Neural crest cell (in vitro differentiated cells): ENCODE results near the gene WDSUB1. TPM values are rescaled to one million over a fixed set of nuclear protein-coding genes. Genes with fewer than 3 reads are reported as not detected.

ENCODE experiments used
- DNase-seq: peaks from one replicate; pipeline ENCODE4 v3.0.0; 2021; ENCODE audit warnings: low read depth, mixed read lengths, low spot score
- H3K27ac Mint-ChIP-seq: one replicate; pipeline ENCODE4 v1.8.0; 2021; ENCODE audit warnings: mild to moderate bottlenecking, mixed read lengths; ENCODE audit not compliant: unreplicated experiment
- H3K27me3 Mint-ChIP-seq: 2 replicates; pipeline ENCODE4 v1.8.0; 2021; ENCODE audit warnings: low read depth, mild to moderate bottlenecking, mixed read lengths
- H3K36me3 Mint-ChIP-seq: 2 replicates; pipeline ENCODE4 v1.8.0; 2021; ENCODE audit warnings: low read depth, mild to moderate bottlenecking, mixed read lengths
- H3K4me1 Mint-ChIP-seq: 2 replicates; pipeline ENCODE4 v1.8.0; 2021; ENCODE audit warnings: mixed read lengths
- H3K4me3 Mint-ChIP-seq: one replicate; pipeline ENCODE4 v1.8.0; 2021; ENCODE audit warnings: mild to moderate bottlenecking, mixed read lengths
- H3K9me3 Mint-ChIP-seq: 2 replicates; pipeline ENCODE4 v1.8.0; 2021; ENCODE audit warnings: mixed read lengths
- total RNA-seq: library from RNA; stranded (reverse); gene quantifications from 2 replicates; pipeline ENCODE4 v1.2.1, GENCODE V29; 2021
- TF ChIP-seq, protein P1 (sequence below): fragments of 200-600 bp; sonication (generic); conservative IDR thresholded peaks from 2 replicates; pipeline ENCODE4 v1.5.0; 2021; ENCODE audit warnings: antibody characterized with exemption, mild to moderate bottlenecking

Gene WDSUB1
- total RNA-seq, 1 donor from 2014 or later, result 4.9 TPM

DNA sequence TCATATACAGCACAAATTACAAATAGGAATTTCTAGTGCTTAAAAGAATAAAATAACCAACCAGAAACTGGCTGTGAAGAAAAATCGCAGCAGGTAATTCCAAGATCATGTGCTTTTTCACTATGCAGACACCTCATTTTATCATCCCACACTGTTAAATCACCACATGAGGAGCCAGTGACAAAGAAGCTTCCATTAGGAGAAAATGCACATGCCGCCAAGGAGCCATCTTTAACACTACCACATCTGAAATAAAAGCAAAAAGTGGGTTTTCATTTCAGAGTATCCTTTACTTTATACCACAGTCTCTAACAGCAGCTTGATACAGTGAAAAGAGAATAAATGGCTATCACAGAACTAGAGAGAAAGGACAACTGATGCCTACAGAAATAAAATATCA lies 6.8 kb downstream of the WDSUB1 start:
- no peaks in the 10 kb centered on the region for H3K9me3 Mint-ChIP-seq

DNA sequence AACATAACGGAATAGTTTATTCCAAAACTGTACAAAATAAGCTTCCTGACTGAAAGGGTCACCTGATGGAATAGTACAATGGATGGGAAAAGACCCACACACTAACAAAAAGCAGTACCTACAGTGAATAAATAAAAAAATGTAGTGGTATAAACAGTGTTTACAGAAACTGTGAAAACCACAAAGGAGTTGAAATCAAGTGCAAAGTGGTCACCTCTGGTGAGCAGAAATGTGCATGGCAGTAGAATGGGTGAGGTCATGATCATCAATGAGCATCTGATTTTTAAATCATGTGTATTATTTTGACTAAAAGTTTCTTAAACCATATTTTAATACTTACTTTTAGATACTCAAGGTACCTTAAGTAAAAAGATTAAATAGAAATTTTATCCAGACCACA lies 11.4 kb downstream of the WDSUB1 start:
- H3K27me3 Mint-ChIP-seq, result no peaks in the 10 kb centered on the region
- H3K4me3 Mint-ChIP-seq, result no peak overlapping the region
- peaks cover 6% of the 10 kb centered on the region for H3K4me1 Mint-ChIP-seq
- no peak for DNase-seq
- TF ChIP-seq, protein P1, sequence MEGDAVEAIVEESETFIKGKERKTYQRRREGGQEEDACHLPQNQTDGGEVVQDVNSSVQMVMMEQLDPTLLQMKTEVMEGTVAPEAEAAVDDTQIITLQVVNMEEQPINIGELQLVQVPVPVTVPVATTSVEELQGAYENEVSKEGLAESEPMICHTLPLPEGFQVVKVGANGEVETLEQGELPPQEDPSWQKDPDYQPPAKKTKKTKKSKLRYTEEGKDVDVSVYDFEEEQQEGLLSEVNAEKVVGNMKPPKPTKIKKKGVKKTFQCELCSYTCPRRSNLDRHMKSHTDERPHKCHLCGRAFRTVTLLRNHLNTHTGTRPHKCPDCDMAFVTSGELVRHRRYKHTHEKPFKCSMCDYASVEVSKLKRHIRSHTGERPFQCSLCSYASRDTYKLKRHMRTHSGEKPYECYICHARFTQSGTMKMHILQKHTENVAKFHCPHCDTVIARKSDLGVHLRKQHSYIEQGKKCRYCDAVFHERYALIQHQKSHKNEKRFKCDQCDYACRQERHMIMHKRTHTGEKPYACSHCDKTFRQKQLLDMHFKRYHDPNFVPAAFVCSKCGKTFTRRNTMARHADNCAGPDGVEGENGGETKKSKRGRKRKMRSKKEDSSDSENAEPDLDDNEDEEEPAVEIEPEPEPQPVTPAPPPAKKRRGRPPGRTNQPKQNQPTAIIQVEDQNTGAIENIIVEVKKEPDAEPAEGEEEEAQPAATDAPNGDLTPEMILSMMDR, result no peak
- H3K27ac Mint-ChIP-seq, result no peak overlapping the region
- peaks cover 8% of the 10 kb centered on the region for H3K36me3 Mint-ChIP-seq
- no peaks in the 10 kb centered on the region for H3K9me3 Mint-ChIP-seq

More for the DNA sequence above, 6.8 kb downstream of the WDSUB1 start:
- no peak for DNase-seq
- Mint-ChIP-seq H3K4me3 (no peak overlapping the region), H3K4me1 (no peaks in the 10 kb centered on the region), H3K27ac (no peak overlapping the region), H3K36me3 (peaks cover 4% of the 10 kb centered on the region), H3K27me3 (no peaks in the 10 kb centered on the region)
- TF ChIP-seq, protein P1, result no peak

DNA sequence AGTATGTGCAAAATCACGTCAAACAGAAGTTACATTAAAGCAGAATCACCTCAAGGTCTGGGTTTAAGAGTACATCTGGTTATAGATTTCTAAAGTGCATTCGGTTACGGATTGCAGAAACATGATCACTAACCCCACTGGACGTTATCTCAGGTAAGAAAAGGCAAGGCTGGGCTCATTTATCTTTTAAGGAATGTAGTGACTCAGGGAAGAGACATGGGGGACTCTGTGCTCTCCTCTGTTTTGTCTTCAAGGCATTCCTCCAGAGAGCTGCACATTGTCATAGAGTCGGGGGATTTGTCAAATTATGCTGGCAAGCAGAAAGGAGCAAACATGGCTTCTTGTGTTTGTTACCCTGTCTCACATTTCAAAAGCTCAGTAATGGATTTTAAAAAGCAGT lies 14.3 kb downstream of the WDSUB1 start:
- peaks cover 6% of the 10 kb centered on the region for H3K4me1 Mint-ChIP-seq
- no peak overlapping the region for H3K27ac Mint-ChIP-seq
- H3K4me3 Mint-ChIP-seq, result no peak overlapping the region
- no peaks in the 10 kb centered on the region for H3K9me3 Mint-ChIP-seq
- TF ChIP-seq, protein P1, result no peak
- peaks cover 9% of the 10 kb centered on the region for H3K36me3 Mint-ChIP-seq
- H3K27me3 Mint-ChIP-seq, result no peaks in the 10 kb centered on the region
- no peak for DNase-seq

DNA sequence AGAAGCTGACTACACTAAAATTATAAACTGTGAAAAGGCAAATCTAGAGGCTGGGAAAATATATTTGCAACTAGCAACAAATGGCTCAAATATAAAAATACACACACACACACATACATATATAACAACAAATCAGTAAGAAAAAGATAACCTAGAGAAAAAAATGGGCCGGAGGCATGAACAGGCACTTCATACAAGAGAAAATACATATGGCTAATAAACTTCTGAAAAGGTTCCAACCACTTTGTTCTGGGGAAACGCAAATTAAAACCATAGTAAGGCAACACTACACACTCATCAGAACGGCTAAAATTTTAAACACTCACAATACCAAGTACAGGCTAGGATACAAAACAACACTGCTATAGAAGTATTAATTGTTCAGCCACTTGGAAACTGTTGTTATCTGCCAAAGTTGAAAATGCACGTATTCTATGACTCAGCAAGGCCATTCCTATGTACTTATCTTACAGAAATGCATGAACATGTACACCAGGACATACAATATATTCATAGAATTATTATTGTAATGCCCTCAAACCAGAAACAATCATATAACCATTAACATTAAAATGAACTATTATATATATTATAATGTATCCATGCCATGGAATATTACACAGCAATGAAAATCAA lies 15.6 kb downstream of the WDSUB1 start:
- Mint-ChIP-seq H3K36me3 (peaks cover 9% of the 10 kb centered on the region), H3K27me3 (no peaks in the 10 kb centered on the region), H3K4me3 (no peak overlapping the region), H3K9me3 (no peaks in the 10 kb centered on the region), H3K4me1 (peaks cover 6% of the 10 kb centered on the region), H3K27ac (no peak overlapping the region)
- no peak for DNase-seq
- TF ChIP-seq, protein P1, result no peak

DNA sequence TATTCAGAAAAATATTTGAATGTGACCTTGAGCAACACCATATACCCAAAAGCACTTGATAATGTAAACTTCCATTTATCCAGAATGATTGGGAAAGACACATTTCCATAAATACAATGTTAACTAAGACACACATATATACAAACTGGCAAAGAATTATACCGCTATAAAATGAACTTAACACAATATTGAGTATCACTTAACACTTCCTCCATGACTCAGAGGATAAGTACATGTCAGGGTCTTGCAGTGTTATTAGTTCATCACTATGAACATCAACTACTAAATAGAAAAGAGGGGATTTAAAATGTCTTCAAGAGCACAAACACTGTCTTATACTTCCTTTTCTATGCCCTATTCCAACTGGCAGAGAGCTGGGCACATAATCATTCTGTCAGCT lies 18.6 kb downstream of the WDSUB1 start:
- no peaks in the 10 kb centered on the region for H3K27me3 Mint-ChIP-seq
- peaks cover 9% of the 10 kb centered on the region for H3K36me3 Mint-ChIP-seq
- H3K9me3 Mint-ChIP-seq, result no peaks in the 10 kb centered on the region
- no peak for DNase-seq
- peaks cover 6% of the 10 kb centered on the region for H3K4me1 Mint-ChIP-seq
- no peak overlapping the region for H3K27ac Mint-ChIP-seq
- TF ChIP-seq, protein P1, result no peak
- H3K4me3 Mint-ChIP-seq, result no peak overlapping the region
